ENCODE data around the gene EEIG1.

EEIG1 gene

DNA sequence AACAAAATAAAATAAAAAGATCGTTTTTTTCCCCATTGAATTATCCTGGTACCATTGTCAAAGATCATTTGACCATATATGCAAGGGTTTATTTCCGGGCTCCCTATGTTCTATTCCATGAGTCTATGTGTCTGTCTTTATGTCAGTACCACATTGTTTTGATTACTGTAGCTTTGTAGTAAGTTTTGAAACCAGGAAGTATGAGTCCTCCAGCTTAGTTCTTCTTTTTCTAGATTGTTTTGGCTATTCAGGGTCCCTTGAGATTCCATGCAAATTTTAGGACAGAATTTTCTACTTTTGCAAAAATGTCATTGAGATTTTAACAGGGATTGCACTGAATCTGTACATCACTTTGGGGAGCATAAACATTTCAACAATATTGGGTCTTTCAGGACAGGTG, 18.7 kb upstream of the EEIG1 start:
- DNase-seq: no peak

DNA sequence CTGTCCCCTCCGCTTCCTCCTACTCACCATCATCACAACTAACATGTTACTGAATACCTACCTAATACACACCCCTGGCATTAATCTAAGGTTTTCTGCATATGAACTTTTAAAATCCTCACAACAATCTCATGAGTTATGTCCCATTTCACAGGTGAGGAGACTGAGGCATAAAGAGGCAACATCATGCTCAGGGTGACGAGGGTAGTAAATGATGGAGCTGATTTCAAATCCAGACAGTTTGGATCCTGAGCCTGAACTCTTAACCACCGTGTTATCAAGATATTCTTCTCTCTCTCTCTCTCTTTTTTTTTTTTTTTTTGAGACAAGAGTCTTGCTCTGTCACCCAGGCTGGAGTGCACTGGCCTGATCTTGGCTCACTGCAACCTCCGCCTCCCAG, 12.9 kb upstream of the EEIG1 start:
- no peak for DNase-seq

- DNase-seq: no peak
Observed at GRCh38 chr9:127991757-127992274, 11.0 kb upstream of the EEIG1 start.

GRCh38 chr9:127991017-127991756, 10.4 kb upstream of the EEIG1 start:
- no peak for DNase-seq

DNA sequence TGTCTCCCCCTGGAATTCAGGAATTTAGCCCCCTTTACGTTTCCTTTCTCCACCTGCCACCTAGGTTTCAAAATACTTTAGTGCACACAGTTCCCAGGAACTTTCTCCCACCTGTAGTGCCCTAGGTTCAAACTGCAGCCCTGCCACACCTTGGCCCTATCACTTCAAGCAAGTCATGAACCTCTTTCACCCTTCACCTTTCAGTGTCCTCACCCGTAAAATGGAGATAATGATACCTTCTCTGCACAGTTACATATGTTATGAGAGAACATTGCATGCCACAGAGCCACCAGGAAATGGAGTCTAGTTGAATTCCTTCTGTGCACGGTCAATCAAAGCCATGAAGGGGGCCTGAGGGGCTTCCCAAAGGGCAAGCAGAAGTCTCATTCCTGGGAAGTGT, 9.8 kb upstream of the EEIG1 start:
- no peak for DNase-seq

DNA sequence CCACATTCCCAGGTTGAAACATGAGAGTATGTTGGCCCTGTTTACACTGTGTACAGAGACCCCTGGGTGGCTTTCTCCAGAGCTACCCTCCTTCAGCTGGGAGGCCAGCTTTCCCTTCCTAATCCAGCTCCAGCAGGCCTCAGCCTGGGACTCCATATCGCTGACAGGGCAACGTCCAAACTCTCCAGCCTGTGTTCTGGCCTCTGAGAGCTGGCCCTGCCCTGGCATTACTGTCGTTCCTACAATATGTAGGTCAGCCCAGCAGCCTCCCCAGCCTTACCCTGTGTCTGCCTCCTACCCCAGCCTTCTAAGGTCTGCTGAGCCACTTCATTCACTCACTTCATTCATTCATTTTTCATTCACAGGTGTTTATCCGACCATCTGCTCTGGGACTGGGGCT, 8.3 kb upstream of the EEIG1 start:
- no peak for DNase-seq

DNA sequence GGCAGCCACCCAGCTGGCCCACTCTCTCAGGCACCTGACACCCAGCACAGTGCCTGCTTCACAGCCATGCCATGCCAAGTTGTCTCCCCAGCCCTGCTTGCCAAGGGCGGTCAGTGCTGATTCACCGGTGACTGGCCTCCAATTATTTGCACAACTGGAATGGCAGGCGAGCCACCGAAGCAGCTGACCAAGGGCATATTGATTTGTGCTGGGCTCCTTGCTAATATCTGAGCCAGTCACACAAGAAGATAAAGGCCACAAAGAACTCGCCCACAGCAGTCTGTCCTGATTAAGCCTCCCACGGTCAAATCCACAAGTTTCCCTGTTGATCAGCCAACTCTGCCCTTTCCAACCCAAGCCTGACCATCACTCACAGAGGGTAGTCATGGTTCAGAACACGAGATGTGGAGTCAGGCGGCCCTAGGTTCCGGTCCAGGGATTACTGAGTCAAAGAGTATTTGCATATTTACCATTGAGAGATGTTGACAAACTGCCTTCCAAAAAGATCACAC, 6.4 kb upstream of the EEIG1 start:
- no peak for DNase-seq

GRCh38 chr9:127985011-127985410, 4.2 kb upstream of the EEIG1 start:
- DNase-seq: no peak

DNA sequence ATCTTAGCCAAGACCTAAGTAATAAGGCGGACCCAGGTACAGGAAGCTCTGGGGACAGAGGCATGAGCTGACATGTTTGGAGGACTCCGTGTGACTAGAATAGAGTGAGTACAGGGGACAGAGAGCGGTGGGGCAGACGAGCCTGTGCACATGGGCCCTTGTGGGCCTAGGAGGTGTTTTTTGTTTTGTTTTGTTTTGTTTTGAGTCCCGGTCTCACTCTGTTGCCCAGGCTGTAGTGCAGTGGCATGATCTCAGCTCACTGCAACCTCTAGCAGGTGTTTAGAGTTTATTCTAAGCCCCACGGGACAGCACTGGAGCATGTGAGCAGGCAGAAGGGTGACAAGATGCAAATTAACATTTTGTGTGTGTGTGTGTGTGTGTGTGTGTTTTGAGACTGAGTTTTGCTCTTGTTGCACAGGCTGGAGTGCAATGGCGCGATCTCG, 3.1 kb upstream of the EEIG1 start:
- no peak for DNase-seq

GRCh38 chr9:127982912-127983311, 2.1 kb upstream of the EEIG1 start:
- DNase-seq: no peak

- no peak for DNase-seq
Observed at GRCh38 chr9:127981559-127982121, 851 bp upstream of the EEIG1 start.

- peak; percentile 74 for DNase-seq
Observed at GRCh38 chr9:127980060-127980705, 606 bp downstream of the EEIG1 start.

- DNase-seq: peak; percentile 75
Observed at GRCh38 chr9:127979333-127980059, 1.3 kb downstream of the EEIG1 start.

DNA sequence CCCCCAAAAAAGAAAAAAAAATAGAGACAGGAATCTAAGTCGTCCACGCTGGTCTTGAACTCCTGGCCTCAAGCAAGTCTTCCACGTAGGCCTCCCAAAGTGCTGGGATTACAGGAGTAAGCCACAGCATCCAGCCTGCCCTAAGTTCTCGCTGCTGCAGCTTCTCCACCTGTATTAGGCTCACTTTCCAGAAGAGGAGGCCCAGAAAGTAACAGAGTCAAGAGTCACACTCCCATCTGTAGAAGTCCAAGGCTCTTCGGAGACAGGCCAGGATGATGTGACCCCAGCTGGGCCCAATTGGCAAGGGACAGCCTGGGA, 1.8 kb downstream of the EEIG1 start:
- no peak for DNase-seq

DNA sequence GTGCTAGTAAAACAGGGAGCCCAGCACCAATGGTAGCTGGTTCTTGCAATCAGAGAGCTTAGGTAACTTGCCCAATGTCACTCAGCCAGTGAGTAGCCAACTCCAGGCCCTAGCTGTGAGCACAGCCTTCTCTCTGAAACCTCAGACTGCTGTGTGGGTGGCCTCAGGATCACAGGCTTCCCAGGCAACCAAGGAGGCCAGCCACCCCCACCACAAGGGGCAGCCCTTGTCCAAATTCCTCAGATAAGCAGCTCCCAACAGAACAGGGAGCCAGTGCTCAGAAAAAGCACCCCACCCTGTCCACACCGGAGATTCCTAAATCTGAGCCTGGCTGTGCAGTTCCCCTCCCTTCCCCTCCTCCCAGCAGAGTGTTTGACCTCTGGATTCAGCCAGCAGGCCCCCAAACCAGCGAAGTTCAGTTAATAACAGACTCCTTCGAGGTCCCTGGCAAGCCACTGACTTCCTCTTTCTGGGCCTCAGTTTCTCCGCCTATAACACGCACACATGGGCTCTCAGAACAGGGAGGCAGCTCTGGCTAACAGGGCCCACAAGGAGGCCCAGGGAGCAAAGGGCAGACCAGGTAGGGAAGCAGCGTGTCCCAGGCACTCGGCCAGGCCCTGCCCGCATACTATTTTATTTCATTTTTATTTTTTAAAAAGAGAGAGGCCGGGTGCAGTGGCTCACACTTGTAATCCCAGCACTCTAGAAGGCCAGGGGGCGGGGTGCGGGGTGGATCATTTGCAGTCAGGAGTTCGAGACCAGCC, 2.7 kb downstream of the EEIG1 start:
- DNase-seq: peak; percentile 40

- DNase-seq: no peak
Observed at GRCh38 chr9:127977009-127977883, 3.5 kb downstream of the EEIG1 start.

DNA sequence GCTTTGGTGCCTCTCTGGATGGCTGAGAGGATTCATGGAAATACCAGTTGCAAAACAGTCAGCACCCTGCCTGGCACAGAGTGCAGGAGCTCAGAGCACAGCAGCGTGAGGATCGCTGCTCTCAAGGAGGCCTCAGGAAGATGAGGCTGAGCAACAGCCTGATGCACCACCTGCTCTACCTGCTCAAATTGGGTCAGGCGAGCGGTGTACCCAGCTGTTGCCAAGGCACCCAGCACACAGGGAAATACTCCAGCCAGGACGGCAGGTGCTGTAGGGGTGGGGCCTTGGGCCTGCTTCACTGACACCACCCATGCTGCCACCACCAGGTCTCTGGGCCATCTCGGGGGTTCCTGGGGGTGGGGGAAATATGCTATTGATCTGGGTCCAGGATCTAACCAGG, 4.3 kb downstream of the EEIG1 start:
- DNase-seq: no peak

GRCh38 chr9:127975376-127976315, 5.1 kb downstream of the EEIG1 start:
- DNase-seq: no peak

GRCh38 chr9:127974769-127975261, 6.0 kb downstream of the EEIG1 start:
- DNase-seq: peak; percentile 54

Measured in retina (tissue), 1 donor.